IMR-90 (cell line): ENCODE measurements around the gene PIR. TPM values are rescaled to one million over a fixed set of nuclear protein-coding genes. Genes with fewer than 3 reads are reported as not detected.

Experiments used
- ATAC-seq: fragments of 200-7000 bp; cut with Tn5 transposase; 2 replicates; pipeline ENCODE4 v1.9.1; 2020; ENCODE audit warnings: low read depth, mild to moderate bottlenecking, moderate library complexity
- BruUV-seq: library from RNA; stranded (reverse); fragments of 400-500 nt; replicated peaks from 2 replicates; lab custom pipeline; 2021; lab: Mats Ljungman, UMichigan
- CTCF ChIA-PET: fragments of 300-600 bp; formaldehyde crosslinking; extraction: SDS; loops from one replicate; lab custom pipeline; 2021; ENCODE audit warnings: antibody characterized with exemption; lab: Yijun Ruan, JAX
- POLR2A ChIA-PET: fragments of 300-600 bp; sonication (Branson Sonifier 250); formaldehyde crosslinking; loops from one replicate; lab custom pipeline; 2022; ENCODE audit warnings: antibody characterized with exemption; ENCODE audit not compliant: unreplicated experiment; lab: Charles Lee
- DNase-seq: peaks from one replicate; pipeline ENCODE4 v3.0.0; 2013
- H2AFZ ChIP-seq: replicated peaks from 2 replicates; pipeline ENCODE3; 2013; ENCODE audit warnings: low read length, mild to moderate bottlenecking; ENCODE audit not compliant: poor library complexity
- H2AK5ac ChIP-seq: 2 replicates; pipeline ENCODE4 v1.6.1; 2013; ENCODE audit warnings: low read depth, low read length, inconsistent platforms
- H2AK9ac ChIP-seq: replicated peaks from 2 replicates; pipeline ENCODE3; 2013; ENCODE audit warnings: mild to moderate bottlenecking, low read depth, low read length, moderate library complexity; ENCODE audit not compliant: poor library complexity
- H2BK120ac ChIP-seq: 2 replicates; pipeline ENCODE4 v1.6.1; 2013; ENCODE audit warnings: low read depth, low read length, inconsistent platforms
- H2BK15ac ChIP-seq: 3 replicates; pipeline ENCODE4 v1.6.1; 2013; ENCODE audit warnings: low read depth, low read length, inconsistent platforms
- H2BK20ac ChIP-seq: 2 replicates; pipeline ENCODE4 v1.6.1; 2013; ENCODE audit warnings: low read depth, mild to moderate bottlenecking, inconsistent platforms, low read length, moderate library complexity
- H2BK5ac ChIP-seq: 2 replicates; pipeline ENCODE4 v1.6.1; 2013; ENCODE audit warnings: mild to moderate bottlenecking, low read depth, low read length, inconsistent platforms; ENCODE audit not compliant: poor library complexity, severe bottlenecking
- H3K14ac ChIP-seq: replicated peaks from 2 replicates; pipeline ENCODE4 v1.6.1; 2013; ENCODE audit warnings: low read depth, low read length, inconsistent platforms
- H3K18ac ChIP-seq: 2 replicates; pipeline ENCODE4 v1.6.1; 2013; ENCODE audit warnings: low read depth, low read length, control low read depth
- H3K23ac ChIP-seq: 2 replicates; pipeline ENCODE4 v1.6.1; 2013; ENCODE audit warnings: low read depth, low read length, inconsistent platforms
- H3K27ac ChIP-seq: 2 replicates; pipeline ENCODE4 v1.5.1; 2013; ENCODE audit warnings: mild to moderate bottlenecking, control low read depth, low read length; ENCODE audit not compliant: insufficient read depth
- H3K27me3 ChIP-seq: 2 replicates; pipeline ENCODE4 v1.6.1; 2013; ENCODE audit warnings: low read length; ENCODE audit not compliant: control insufficient read depth, insufficient read depth
- H3K36me3 ChIP-seq: 2 replicates; pipeline ENCODE4 v1.6.1; 2013; ENCODE audit warnings: low read length, mixed read lengths; ENCODE audit not compliant: control insufficient read depth, insufficient read depth
- H3K4ac ChIP-seq: 2 replicates; pipeline ENCODE4 v1.6.1; 2013; ENCODE audit warnings: low read depth, low read length, inconsistent platforms
- H3K4me1 ChIP-seq: 2 replicates; pipeline ENCODE4 v1.6.1; 2013; ENCODE audit warnings: low read length, mixed read lengths; ENCODE audit not compliant: control insufficient read depth, insufficient read depth
- H3K4me2 ChIP-seq: 2 replicates; pipeline ENCODE4 v1.6.1; 2013; ENCODE audit warnings: low read depth, mild to moderate bottlenecking, control low read depth, low read length, moderate library complexity
- H3K4me3 ChIP-seq: 2 replicates; pipeline ENCODE4 v1.5.1; 2013; ENCODE audit warnings: low read depth, mild to moderate bottlenecking, control low read depth, low read length, moderate library complexity; ENCODE audit not compliant: insufficient read depth
- H3K56ac ChIP-seq: 2 replicates; pipeline ENCODE4 v1.6.1; 2013; ENCODE audit warnings: low read length, inconsistent platforms; ENCODE audit not compliant: insufficient read depth; ENCODE audit errors: extremely low read depth
- H3K79me1 ChIP-seq, 2 experiments: 2 replicates each; pipeline ENCODE4 v1.6.1; 2013; ENCODE audit warnings: low read length in 2 of 2, inconsistent platforms in 1 of 2, low read depth in 1 of 2
- H3K9ac ChIP-seq: 2 replicates; pipeline ENCODE4 v1.6.1; 2013; ENCODE audit warnings: low read depth, low read length, control low read depth
- H3K9me1 ChIP-seq: 2 replicates; pipeline ENCODE4 v1.6.1; 2013; ENCODE audit warnings: low read length, inconsistent platforms; ENCODE audit not compliant: insufficient read depth
- H3K9me3 ChIP-seq: 2 replicates; pipeline ENCODE4 v1.6.1; 2013; ENCODE audit warnings: low read length; ENCODE audit not compliant: control insufficient read depth, insufficient read depth
- H4K20me1 ChIP-seq: 2 replicates; pipeline ENCODE4 v1.6.1; 2013; ENCODE audit warnings: low read length, inconsistent platforms; ENCODE audit not compliant: insufficient read depth
- H4K5ac ChIP-seq: 2 replicates; pipeline ENCODE4 v1.6.1; 2013; ENCODE audit warnings: mild to moderate bottlenecking, low read depth, low read length, control low read depth
- H4K8ac ChIP-seq, 2 experiments: 2 replicates each; pipeline ENCODE4 v1.6.1; 2013; ENCODE audit warnings: low read depth in 2 of 2, low read length in 2 of 2, control low read depth in 1 of 2, inconsistent platforms in 1 of 2
- H4K91ac ChIP-seq: 2 replicates; pipeline ENCODE4 v1.6.1; 2013; ENCODE audit warnings: low read depth, low read length, inconsistent platforms; ENCODE audit not compliant: insufficient read depth
- CEBPB ChIP-seq: IDR thresholded peaks from 2 replicates; pipeline ENCODE4 v1.6.1; 2012; ENCODE audit warnings: low read depth, low read length, improper control_type of control experiment
- NFE2L2 ChIP-seq: fragments of 150-350 bp; IDR thresholded peaks from 2 replicates; pipeline ENCODE4 v1.6.1; 2016; ENCODE audit warnings: low read depth, mild to moderate bottlenecking, low read length
- WGBS, 2 experiments: methylation state at CpG; one replicate each; pipeline versions ENCODE4 v1.1.5 to v1.1.7; 2013; ENCODE audit warnings: missing lambda C conversion rate in 2 of 2; ENCODE audit not compliant: insufficient read length in 1 of 2; ENCODE audit errors: extremely low coverage in 2 of 2; 5-methylcytosine and 5-hydroxymethylcytosine counted together
- dilution Hi-C: fragments of 300-500 bp; cut with HindIII; formaldehyde crosslinking; loops from one replicate; pipeline ENCODE4 v1.14.3; 2018; ENCODE audit warnings: low sequenced_read_pairs; ENCODE audit not compliant: unreplicated experiment
- in situ Hi-C: fragments of 300-500 bp; cut with MboI; formaldehyde crosslinking; loops from 3 replicates; pipeline ENCODE4 v1.14.3; 2019; ENCODE audit warnings: low sequenced_read_pairs, inconsistent platforms, mixed read lengths
- intact Hi-C: fragments of 100-400 bp; cut with micrococcal nuclease; formaldehyde crosslinking; loops from 2 replicates; pipeline ENCODE4 v1.10.0; 2022
- polyA plus RNA-seq, 3 experiments: library from polyadenylated mRNA; depleted of rRNA; stranded (reverse); fragments of >200 nt; gene quantifications; 2 replicates each; pipeline ENCODE4 v1.2.3, GENCODE V29; 2012; ENCODE audit warnings: low replicate concordance in 1 of 3
- total RNA-seq: library from RNA; depleted of rRNA; stranded (reverse); fragments of >200 nt; gene quantifications from 2 replicates; pipeline ENCODE4 v1.2.3, GENCODE V29; 2012

PIR gene
- total and polyA plus RNA-seq, 2 of the 4 experiments (the other 2 are of a cell fraction), result 5.7 to 8.7 TPM

GRCh38 chrX:15384304-15384703, 108.8 kb downstream of the PIR start, which contains the start of gene VEGFD:
Gene VEGFD (minus strand): TSS chrX:15384413. CDS start chrX:15383946, 467 bp downstream.
- no peak within 1 kb of the TSS for H2BK20ac ChIP-seq
- no peak within 1 kb of the TSS for H3K9ac ChIP-seq
- H3K4me2 ChIP-seq, result no peak within 1 kb of the TSS
- no peak within 1 kb of the TSS for H4K5ac ChIP-seq
- WGBS, 2 experiments, result no CpG with 5 or more reads among the region's 2 CpGs
- H2BK5ac ChIP-seq, result no peak within 1 kb of the TSS
- no peak within 1 kb of the TSS for H2AFZ ChIP-seq
- no peak within 1 kb of the TSS for H3K23ac ChIP-seq
- ATAC-seq (peak; percentile 84), DNase-seq (peak; percentile 86)
- CTCF ChIA-PET, result interaction anchor here (0.8 kb wide), 1 partner anchor 16 kb away, joined by 3 read pairs; no protein-coding TSS in a partner anchor
- H3K9me3 ChIP-seq, result no peaks in the 10 kb centered on the region
- peaks cover 1% of the 10 kb centered on the region; the same call in 1 of the 2 replicates for H3K4me1 ChIP-seq
- H4K20me1 ChIP-seq, result no peaks in the 10 kb centered on the region
- intact Hi-C loops, result no loop called here
- H3K27ac ChIP-seq, result peak within 1 kb of the TSS; percentile 24; the same call in 1 of the 2 replicates
- peak; percentile 80 for TF ChIP-seq CEBPB
- no peak for TF ChIP-seq NFE2L2
- POLR2A ChIA-PET, result no interaction called here
- in situ Hi-C loops, result no loop called here
- H4K91ac ChIP-seq, result no peak within 1 kb of the TSS
- no peak within 1 kb of the TSS for H2BK120ac ChIP-seq
- H3K79me1 ChIP-seq, result no peaks in the 10 kb centered on the region
- no peaks in the 10 kb centered on the region for H3K9me1 ChIP-seq
- H3K4ac ChIP-seq, result no peak within 1 kb of the TSS
- dilution Hi-C loops, result no loop called here
- H4K8ac ChIP-seq, result no peak within 1 kb of the TSS
- no peak within 1 kb of the TSS for H2AK5ac ChIP-seq
- no peaks in the 10 kb centered on the region for H3K36me3 ChIP-seq
- H2BK15ac ChIP-seq, result no peak within 1 kb of the TSS
- no TSS peak for BruUV-seq
- no peak within 1 kb of the TSS for H3K18ac ChIP-seq
- no peaks in the 10 kb centered on the region for H3K27me3 ChIP-seq
- no peak within 1 kb of the TSS for H3K4me3 ChIP-seq
- no peak within 1 kb of the TSS for H2AK9ac ChIP-seq
- no peak within 1 kb of the TSS for H3K14ac ChIP-seq
- H3K56ac ChIP-seq, result no peak within 1 kb of the TSS
